ENCODE measurements around the gene HYDIN.
"Not testable (repeated sequence)": the region's sequence is repeated elsewhere in the genome, so short reads cannot be mapped to it uniquely, and the experiment has no call there.

The HYDIN gene

DNA sequence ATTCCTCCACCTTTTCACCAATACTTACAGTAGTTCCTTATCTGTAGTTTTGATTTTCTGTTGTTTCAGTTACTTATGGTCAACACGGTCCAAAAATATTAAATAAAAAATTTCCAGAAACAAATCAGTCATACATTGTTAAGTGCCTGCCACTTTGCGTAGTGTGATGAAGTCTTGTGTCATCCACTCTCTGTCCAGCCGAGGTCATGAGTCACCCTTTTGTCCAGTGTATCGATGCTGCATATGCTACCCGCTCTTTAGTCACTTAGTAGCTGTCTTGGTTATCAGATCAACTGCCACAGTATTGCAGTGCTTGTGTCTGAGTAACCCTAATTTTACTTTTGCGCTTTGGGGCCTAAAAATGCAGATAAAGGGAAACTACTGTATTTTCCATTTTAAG lies 146.9 kb downstream of the HYDIN start:
- H2AK5ac ChIP-seq (ENCODE audit: low read length); DNase-seq; H3K4me1 ChIP-seq (ENCODE audit: control insufficient read depth in 1 of 2, insufficient read depth in 2 of 2, low read length in 2 of 2); H3K4ac ChIP-seq (ENCODE audit: low read depth, low read length); H3K79me2 ChIP-seq (ENCODE audit: control insufficient read depth, insufficient read depth, low read length, poor library complexity); H2BK5ac ChIP-seq (ENCODE audit: low read depth, low read length, poor library complexity); H2AFZ ChIP-seq (ENCODE audit: insufficient read depth, low read length, poor library complexity); H3K36me3 ChIP-seq (ENCODE audit: control insufficient read depth in 1 of 2, insufficient read depth in 2 of 2, low read length in 2 of 2); H4K12ac ChIP-seq (ENCODE audit: low read depth, low read length); H3K79me1 ChIP-seq (ENCODE audit: low read length); H3K14ac ChIP-seq (ENCODE audit: low read length); H3K9me3 ChIP-seq (ENCODE audit: insufficient read depth, low read depth, low read length); H3K4me2 ChIP-seq (ENCODE audit: low read length); H3K23ac ChIP-seq (ENCODE audit: low read length); H3K9ac ChIP-seq (ENCODE audit: low read length); H2BK12ac ChIP-seq (ENCODE audit: low read length); H3K4me3 ChIP-seq (ENCODE audit: low read depth, low read length); H4K8ac ChIP-seq (ENCODE audit: low read depth, low read length); H3K27ac ChIP-seq (ENCODE audit: low read depth, low read length); H2BK120ac ChIP-seq (ENCODE audit: insufficient read depth, low read length, poor library complexity); H3K18ac ChIP-seq (ENCODE audit: low read length); H3K27me3 ChIP-seq (ENCODE audit: insufficient read depth, low read length); H4K91ac ChIP-seq (ENCODE audit: low read depth, low read length): not testable (repeated sequence)
- no CpG with 5 or more reads among the region's 6 CpGs for WGBS (ENCODE audit: extremely low coverage, insufficient coverage, insufficient read length)

DNA sequence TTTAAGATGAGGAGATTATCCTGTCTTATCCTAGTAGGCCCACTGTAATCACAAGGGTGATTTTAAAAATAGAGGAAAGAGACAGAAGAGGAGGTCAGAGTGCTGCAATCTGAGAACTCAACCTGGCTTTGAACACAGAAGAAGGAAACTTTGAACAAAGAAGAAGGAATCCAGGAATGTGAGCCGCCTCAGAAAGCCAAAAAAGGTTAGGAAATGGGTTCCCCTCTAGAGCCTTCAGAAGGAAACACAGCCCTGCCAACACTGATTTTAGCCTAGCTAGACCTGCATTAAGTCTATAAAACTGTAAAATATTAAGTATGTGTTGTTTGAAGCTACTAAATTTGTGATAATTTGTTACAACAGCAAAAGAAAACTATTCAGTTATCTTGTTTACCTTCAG lies 149.7 kb downstream of the HYDIN start:
- H4K8ac ChIP-seq (ENCODE audit: low read depth, low read length); H3K23ac ChIP-seq (ENCODE audit: low read length); H3K9me3 ChIP-seq (ENCODE audit: insufficient read depth, low read depth, low read length); H2BK5ac ChIP-seq (ENCODE audit: low read depth, low read length, poor library complexity); H4K12ac ChIP-seq (ENCODE audit: low read depth, low read length); DNase-seq; H3K4me2 ChIP-seq (ENCODE audit: low read length); H4K91ac ChIP-seq (ENCODE audit: low read depth, low read length); H2BK120ac ChIP-seq (ENCODE audit: insufficient read depth, low read length, poor library complexity); H3K27me3 ChIP-seq (ENCODE audit: insufficient read depth, low read length); H3K36me3 ChIP-seq (ENCODE audit: control insufficient read depth in 1 of 2, insufficient read depth in 2 of 2, low read length in 2 of 2); H3K4me3 ChIP-seq (ENCODE audit: low read depth, low read length); H3K27ac ChIP-seq (ENCODE audit: low read depth, low read length); H3K79me1 ChIP-seq (ENCODE audit: low read length); H2AFZ ChIP-seq (ENCODE audit: insufficient read depth, low read length, poor library complexity); H3K9ac ChIP-seq (ENCODE audit: low read length); H3K79me2 ChIP-seq (ENCODE audit: control insufficient read depth, insufficient read depth, low read length, poor library complexity); H3K18ac ChIP-seq (ENCODE audit: low read length); H2AK5ac ChIP-seq (ENCODE audit: low read length); H3K14ac ChIP-seq (ENCODE audit: low read length); H2BK12ac ChIP-seq (ENCODE audit: low read length); H3K4me1 ChIP-seq (ENCODE audit: control insufficient read depth in 1 of 2, insufficient read depth in 2 of 2, low read length in 2 of 2); H3K4ac ChIP-seq (ENCODE audit: low read depth, low read length): not testable (repeated sequence)
- no CpG with 5 or more reads among the region's 1 CpG for WGBS (ENCODE audit: extremely low coverage, insufficient coverage, insufficient read length)

DNA sequence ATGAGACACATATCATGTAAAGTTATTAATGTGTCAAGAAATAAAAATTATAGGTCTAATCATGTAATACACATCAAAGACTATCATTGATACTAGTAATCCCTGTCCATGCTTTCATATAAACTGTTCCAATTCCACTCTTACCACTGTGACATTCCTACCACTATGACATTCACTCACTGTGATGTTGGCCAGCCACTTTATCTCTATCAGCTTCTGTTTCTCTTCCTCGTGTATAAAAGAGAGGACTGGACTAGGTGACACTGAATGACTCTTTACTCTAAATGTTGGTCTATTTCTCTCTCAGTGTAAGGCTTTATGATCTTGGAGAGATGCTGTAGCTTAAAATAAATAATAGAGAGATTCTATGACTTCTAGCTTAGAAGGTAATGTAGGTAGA lies 150.3 kb downstream of the HYDIN start:
- H3K27ac ChIP-seq (ENCODE audit: low read depth, low read length); H4K12ac ChIP-seq (ENCODE audit: low read depth, low read length); H3K4ac ChIP-seq (ENCODE audit: low read depth, low read length); DNase-seq; H3K79me1 ChIP-seq (ENCODE audit: low read length); H4K91ac ChIP-seq (ENCODE audit: low read depth, low read length); H4K8ac ChIP-seq (ENCODE audit: low read depth, low read length); H3K27me3 ChIP-seq (ENCODE audit: insufficient read depth, low read length); H2BK120ac ChIP-seq (ENCODE audit: insufficient read depth, low read length, poor library complexity); H2AFZ ChIP-seq (ENCODE audit: insufficient read depth, low read length, poor library complexity); H3K79me2 ChIP-seq (ENCODE audit: control insufficient read depth, insufficient read depth, low read length, poor library complexity); H2AK5ac ChIP-seq (ENCODE audit: low read length); H3K4me1 ChIP-seq (ENCODE audit: control insufficient read depth in 1 of 2, insufficient read depth in 2 of 2, low read length in 2 of 2); H2BK12ac ChIP-seq (ENCODE audit: low read length); H3K4me3 ChIP-seq (ENCODE audit: low read depth, low read length); H2BK5ac ChIP-seq (ENCODE audit: low read depth, low read length, poor library complexity); H3K23ac ChIP-seq (ENCODE audit: low read length); H3K9ac ChIP-seq (ENCODE audit: low read length); H3K18ac ChIP-seq (ENCODE audit: low read length); H3K4me2 ChIP-seq (ENCODE audit: low read length); H3K36me3 ChIP-seq (ENCODE audit: control insufficient read depth in 1 of 2, insufficient read depth in 2 of 2, low read length in 2 of 2); H3K14ac ChIP-seq (ENCODE audit: low read length); H3K9me3 ChIP-seq (ENCODE audit: insufficient read depth, low read depth, low read length): not testable (repeated sequence)
- no CpG with 5 or more reads among the region's 1 CpG for WGBS (ENCODE audit: extremely low coverage, insufficient coverage, insufficient read length)

- WGBS (ENCODE audit: extremely low coverage, insufficient coverage, insufficient read length) = no CpG with 5 or more reads among the region's 1 CpG
- not testable (repeated sequence) for H3K79me1 ChIP-seq (ENCODE audit: low read length); H3K27ac ChIP-seq (ENCODE audit: low read depth, low read length); H3K18ac ChIP-seq (ENCODE audit: low read length); H3K14ac ChIP-seq (ENCODE audit: low read length); H2BK5ac ChIP-seq (ENCODE audit: low read depth, low read length, poor library complexity); H4K12ac ChIP-seq (ENCODE audit: low read depth, low read length); DNase-seq; H3K9ac ChIP-seq (ENCODE audit: low read length); H3K36me3 ChIP-seq (ENCODE audit: control insufficient read depth in 1 of 2, insufficient read depth in 2 of 2, low read length in 2 of 2); H2AFZ ChIP-seq (ENCODE audit: insufficient read depth, low read length, poor library complexity); H4K91ac ChIP-seq (ENCODE audit: low read depth, low read length); H3K4me1 ChIP-seq (ENCODE audit: control insufficient read depth in 1 of 2, insufficient read depth in 2 of 2, low read length in 2 of 2); H3K4me2 ChIP-seq (ENCODE audit: low read length); H3K4ac ChIP-seq (ENCODE audit: low read depth, low read length); H3K9me3 ChIP-seq (ENCODE audit: insufficient read depth, low read depth, low read length); H3K23ac ChIP-seq (ENCODE audit: low read length); H3K79me2 ChIP-seq (ENCODE audit: control insufficient read depth, insufficient read depth, low read length, poor library complexity); H2BK12ac ChIP-seq (ENCODE audit: low read length); H4K8ac ChIP-seq (ENCODE audit: low read depth, low read length); H3K4me3 ChIP-seq (ENCODE audit: low read depth, low read length); H2BK120ac ChIP-seq (ENCODE audit: insufficient read depth, low read length, poor library complexity); H3K27me3 ChIP-seq (ENCODE audit: insufficient read depth, low read length); H2AK5ac ChIP-seq (ENCODE audit: low read length)
Measured at GRCh38 chr16:71070651-71071050, 159.9 kb downstream of the HYDIN start.
